DOHH2 (cell line): Measurements from ENCODE around the gene UBE2I.

ENCODE experiments used
- CTCF ChIP-seq: fragments of 200-600 bp; sonication (generic); IDR thresholded peaks from one replicate; pipeline ENCODE4 v1.5.1; 2014; ENCODE audit warnings: antibody characterized with exemption, mild to moderate bottlenecking, low read depth, low read length; ENCODE audit not compliant: poor library complexity, severe bottlenecking
- EZH2phosphoT487 ChIP-seq: fragments of 200-600 bp; sonication (generic); IDR thresholded peaks from 2 replicates; pipeline ENCODE4 v1.6.1; 2017; ENCODE audit warnings: borderline replicate concordance, mild to moderate bottlenecking, antibody characterized with exemption, low read length, moderate library complexity, mixed read lengths

GRCh38 chr16:1355591-1355990, 46.2 kb downstream of the UBE2I start:
- TF ChIP-seq CTCF (no peak), EZH2phosphoT487 (no peak)
